ENCODE results near the gene DHX8.

DNA sequence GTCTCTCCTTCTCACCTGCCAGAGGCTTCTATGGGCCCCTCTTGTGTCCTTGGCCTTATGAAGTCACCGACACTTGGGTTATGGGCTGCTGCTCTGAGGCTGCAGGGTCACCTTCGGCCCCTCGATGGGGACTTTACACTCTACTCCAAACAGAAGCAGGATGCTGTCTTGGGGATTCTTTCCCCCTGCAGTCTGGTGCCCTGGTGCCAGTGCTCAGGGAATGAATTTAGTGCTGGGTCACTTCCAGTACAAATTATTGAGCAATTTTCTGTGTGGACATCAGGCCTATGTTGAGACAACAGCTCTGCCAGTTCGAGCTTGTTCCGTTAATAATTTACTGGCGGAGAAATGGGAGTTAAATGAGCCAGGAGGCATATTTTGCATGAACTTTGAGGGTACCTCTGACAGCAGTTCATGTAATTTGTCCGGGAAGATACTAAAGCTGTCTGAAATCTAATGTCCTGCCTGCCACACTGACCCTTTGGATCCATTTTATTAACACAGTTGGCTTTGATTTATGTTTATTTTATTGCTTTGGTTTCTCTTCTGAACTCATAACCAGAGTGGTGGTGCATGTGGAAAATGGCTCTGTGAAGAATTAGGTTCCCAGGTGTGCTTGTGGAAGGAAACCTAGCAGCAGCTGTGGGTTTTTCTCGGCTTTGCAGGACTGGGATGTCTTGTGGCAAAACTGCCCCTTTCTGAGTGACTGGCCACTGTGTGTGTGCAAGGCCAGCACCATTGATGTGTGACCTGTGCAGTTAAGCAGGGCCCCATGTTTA, 34.1 kb upstream of the DHX8 start:
- no peak for TF ChIP-seq EZH2phosphoT487 (IDR thresholded peaks at IDR 0.05; ENCODE audit: borderline replicate concordance, low read length)
- TF ChIP-seq, protein P1, sequence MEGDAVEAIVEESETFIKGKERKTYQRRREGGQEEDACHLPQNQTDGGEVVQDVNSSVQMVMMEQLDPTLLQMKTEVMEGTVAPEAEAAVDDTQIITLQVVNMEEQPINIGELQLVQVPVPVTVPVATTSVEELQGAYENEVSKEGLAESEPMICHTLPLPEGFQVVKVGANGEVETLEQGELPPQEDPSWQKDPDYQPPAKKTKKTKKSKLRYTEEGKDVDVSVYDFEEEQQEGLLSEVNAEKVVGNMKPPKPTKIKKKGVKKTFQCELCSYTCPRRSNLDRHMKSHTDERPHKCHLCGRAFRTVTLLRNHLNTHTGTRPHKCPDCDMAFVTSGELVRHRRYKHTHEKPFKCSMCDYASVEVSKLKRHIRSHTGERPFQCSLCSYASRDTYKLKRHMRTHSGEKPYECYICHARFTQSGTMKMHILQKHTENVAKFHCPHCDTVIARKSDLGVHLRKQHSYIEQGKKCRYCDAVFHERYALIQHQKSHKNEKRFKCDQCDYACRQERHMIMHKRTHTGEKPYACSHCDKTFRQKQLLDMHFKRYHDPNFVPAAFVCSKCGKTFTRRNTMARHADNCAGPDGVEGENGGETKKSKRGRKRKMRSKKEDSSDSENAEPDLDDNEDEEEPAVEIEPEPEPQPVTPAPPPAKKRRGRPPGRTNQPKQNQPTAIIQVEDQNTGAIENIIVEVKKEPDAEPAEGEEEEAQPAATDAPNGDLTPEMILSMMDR (IDR thresholded peaks at IDR 0.05; ENCODE audit: low read depth, low read length, poor library complexity, severe bottlenecking): no peak
